Body of pancreas (tissue), 4 donors: ENCODE measurements around the gene TSPEAR. TPM values are rescaled to one million over a fixed set of nuclear protein-coding genes. Genes with fewer than 3 reads are reported as not detected.

Experiments used
- ATAC-seq: fragments of 150-250 bp; one replicate; pipeline ENCODE4 v1.9.1; 2016
- DNase-seq, 4 donors: peaks; one replicate each; pipeline ENCODE4 v3.0.0-alpha.2; 2019
- H3K27ac ChIP-seq, 4 donors: fragments of 200-600 bp; sonication (generic); 1 replicate in 3 of 4; 2 replicates in 1 of 4; pipeline versions ENCODE4 v1.5.1 to v1.6.1; 2016 to 2019; ENCODE audit warnings: mild to moderate bottlenecking in 1 of 4, mixed read lengths in 1 of 4, moderate library complexity in 1 of 4
- H3K27me3 ChIP-seq, 2 donors: fragments of 200-600 bp; sonication (generic); one replicate each; pipeline ENCODE4 v1.6.0; 2016; ENCODE audit warnings: mild to moderate bottlenecking in 1 of 2
- H3K36me3 ChIP-seq, 2 donors: fragments of 200-600 bp; sonication (generic); replicated peaks in 1 of 2; 2 replicates each; pipeline ENCODE4 v1.5.1; 2016; ENCODE audit warnings: low read depth in 2 of 2; ENCODE audit not compliant: insufficient read depth in 1 of 2
- H3K4me1 ChIP-seq: fragments of 200-600 bp; sonication (generic); one replicate; pipeline ENCODE4 v1.6.0; 2016
- H3K4me3 ChIP-seq, 2 donors: fragments of 200-600 bp; sonication (generic); 1 replicate in 1 of 2; 2 replicates in 1 of 2; pipeline ENCODE4 v1.5.1; 2016 to 2019
- H3K9me3 ChIP-seq, 3 donors: fragments of 200-600 bp; sonication (generic); 1 replicate in 2 of 3; 2 replicates in 1 of 3; pipeline ENCODE4 v1.5.1; 2016
- CTCF ChIP-seq, 7 experiments: fragments of 450-650 bp in 4 of 7; fragments of 200-600 bp in 3 of 7; sonication (generic) in 3 of 7; IDR thresholded peaks; one replicate each; pipeline ENCODE4 v1.5.1; 2016 to 2019; ENCODE audit warnings: antibody characterized with exemption in 7 of 7
- POLR2A ChIP-seq, 3 donors: fragments of 450-650 bp; IDR thresholded peaks; one replicate each; pipeline ENCODE4 v1.6.1; 2016; ENCODE audit warnings: antibody characterized with exemption in 3 of 3, mild to moderate bottlenecking in 2 of 3
- WGBS, 2 donors: methylation state at CpG; one replicate each; pipeline ENCODE4 v1.1.5; 2017; 5-methylcytosine and 5-hydroxymethylcytosine counted together
- intact Hi-C: fragments of 100-400 bp; cut with DNase I; formaldehyde crosslinking; loops from one replicate; pipeline ENCODE4 v1.15.1; 2023
- total RNA-seq, 2 donors: library from RNA; depleted of rRNA; stranded (reverse); fragments of >200 nt; gene quantifications; one replicate each; pipeline ENCODE4 v1.1.0, GENCODE V29; 2016

The TSPEAR gene
- total RNA-seq, 2 donors from 2014 or later, result 0.52 TPM; not detected in 1

GRCh38 chr21:44508711-44509445, 202.5 kb downstream of the TSPEAR start:
- peaks cover 14% of the 10 kb centered on the region for H3K4me1 ChIP-seq
- intact Hi-C loops, result no loop called here
- no peak overlapping the region for H3K27ac ChIP-seq
- no peak overlapping the region for H3K4me3 ChIP-seq
- TF ChIP-seq POLR2A (IDR thresholded peaks at IDR 0.05) (no peak), CTCF (IDR thresholded peaks at IDR 0.05) (no peak)
- H3K27me3 ChIP-seq, result no peaks in the 10 kb centered on the region
- no peak for ATAC-seq
- no peaks in the 10 kb centered on the region for H3K9me3 ChIP-seq
- 80 to 85% methylated on average over 17 to 30 of the region's 30 CpGs for whole genome bisulfite sequencing, 2 donors
- H3K36me3 ChIP-seq, result no peaks in the 10 kb centered on the region
- no peak for DNase-seq

GRCh38 chr21:44508426-44508710, 203.0 kb downstream of the TSPEAR start:
- Histone ChIP-seq H3K4me3 (no peak overlapping the region), H3K9me3 (no peaks in the 10 kb centered on the region), H3K36me3 (no peaks in the 10 kb centered on the region), H3K27me3 (no peaks in the 10 kb centered on the region), H3K4me1 (peaks cover 14% of the 10 kb centered on the region), H3K27ac (no peak overlapping the region)
- intact Hi-C loops, result no loop called here
- WGBS, 2 donors, result 78 to 89% methylated on average over 9 of the region's 9 CpGs
- ATAC-seq (no peak), DNase-seq (no peak)
- TF ChIP-seq CTCF (IDR thresholded peaks at IDR 0.05), result no peak
- TF ChIP-seq POLR2A (IDR thresholded peaks at IDR 0.05), result no peak

GRCh38 chr21:44507673-44508425, 203.5 kb downstream of the TSPEAR start:
- no peak for ATAC-seq

GRCh38 chr21:44506279-44507255, 204.8 kb downstream of the TSPEAR start:
- H3K4me3 ChIP-seq, result no peak overlapping the region
- intact Hi-C loops, result no loop called here
- TF ChIP-seq CTCF (IDR thresholded peaks at IDR 0.05) (no peak), POLR2A (IDR thresholded peaks at IDR 0.05) (no peak)
- H3K36me3 ChIP-seq, result no peaks in the 10 kb centered on the region
- H3K27me3 ChIP-seq, result no peaks in the 10 kb centered on the region
- no peak overlapping the region for H3K27ac ChIP-seq
- WGBS, 2 donors, result 80 to 83% methylated on average over 33 to 40 of the region's 44 CpGs
- DNase-seq (no peak), ATAC-seq (no peak)
- peaks cover 14% of the 10 kb centered on the region for H3K4me1 ChIP-seq
- no peaks in the 10 kb centered on the region for H3K9me3 ChIP-seq

More at GRCh38 chr21:44507673-44508425, 203.5 kb downstream of the TSPEAR start:
- H3K27me3 ChIP-seq, result no peaks in the 10 kb centered on the region
- no peak overlapping the region for H3K27ac ChIP-seq
- intact Hi-C loops, result no loop called here
- H3K36me3 ChIP-seq, result no peaks in the 10 kb centered on the region
- H3K9me3 ChIP-seq, result no peaks in the 10 kb centered on the region
- peaks cover 14% of the 10 kb centered on the region for H3K4me1 ChIP-seq
- WGBS, 2 donors, result 84 to 88% methylated on average over 26 of the region's 26 CpGs
- DNase-seq, result no peak
- H3K4me3 ChIP-seq, result no peak overlapping the region
- TF ChIP-seq POLR2A (IDR thresholded peaks at IDR 0.05) (no peak), CTCF (IDR thresholded peaks at IDR 0.05) (no peak)
